H9 (cell line): ENCODE measurements around the gene WNT6. TPM values are rescaled to one million over a fixed set of nuclear protein-coding genes. Genes with fewer than 3 reads are reported as not detected.
A peak's percentile ranks its signal among the peaks of the same experiment; 100 is the strongest.

Experiments used
- DNase-seq: peaks from one replicate; pipeline ENCODE4 v3.0.0-alpha.2; 2017
- H2AFZ ChIP-seq: one replicate; pipeline ENCODE4 v1.6.1; 2013; ENCODE audit warnings: mild to moderate bottlenecking, low read length, control low read depth, moderate library complexity
- H2AK5ac ChIP-seq: 2 replicates; pipeline ENCODE4 v1.6.1; 2013; ENCODE audit warnings: low read length, control low read depth, mixed read lengths; ENCODE audit not compliant: insufficient read length
- H2BK120ac ChIP-seq: one replicate; pipeline ENCODE4 v1.6.1; 2013; ENCODE audit warnings: low read depth, mild to moderate bottlenecking, low read length, control low read depth, inconsistent platforms; ENCODE audit not compliant: poor library complexity, severe bottlenecking
- H2BK12ac ChIP-seq: 2 replicates; pipeline ENCODE4 v1.6.1; 2013; ENCODE audit warnings: low read length, control low read depth, mixed read lengths, low read depth; ENCODE audit not compliant: insufficient read length
- H2BK15ac ChIP-seq: 2 replicates; pipeline ENCODE4 v1.6.1; 2013; ENCODE audit warnings: low read depth, low read length, control low read depth
- H2BK20ac ChIP-seq: one replicate; pipeline ENCODE4 v1.6.1; 2013; ENCODE audit warnings: low read depth, mild to moderate bottlenecking, low read length, control low read depth, inconsistent platforms; ENCODE audit not compliant: poor library complexity, severe bottlenecking
- H2BK5ac ChIP-seq: 2 replicates; pipeline ENCODE4 v1.6.1; 2013; ENCODE audit warnings: low read length, control low read depth, mixed read lengths; ENCODE audit not compliant: insufficient read length
- H3K14ac ChIP-seq: 2 replicates; pipeline ENCODE4 v1.6.1; 2013; ENCODE audit warnings: low read length, control low read depth; ENCODE audit not compliant: insufficient read depth
- H3K18ac ChIP-seq: 2 replicates; pipeline ENCODE4 v1.6.1; 2013; ENCODE audit warnings: low read depth, mild to moderate bottlenecking, mixed read lengths, low read length, control low read depth; ENCODE audit not compliant: insufficient read length
- H3K23ac ChIP-seq: 2 replicates; pipeline ENCODE4 v1.6.1; 2013; ENCODE audit warnings: low read length, control low read depth, mixed read lengths, low read depth; ENCODE audit not compliant: insufficient read length
- H3K23me2 ChIP-seq: 2 replicates; pipeline ENCODE4 v1.6.1; 2013; ENCODE audit warnings: low read depth, mild to moderate bottlenecking, mixed read lengths, low read length, control low read depth; ENCODE audit not compliant: insufficient read length, poor library complexity, severe bottlenecking
- H3K27ac ChIP-seq: 2 replicates; pipeline ENCODE4 v1.5.1; 2013; ENCODE audit warnings: low read length, control low read depth, mixed read lengths, low read depth; ENCODE audit not compliant: insufficient read length
- H3K27me3 ChIP-seq: 2 replicates; pipeline ENCODE4 v1.6.1; 2013; ENCODE audit warnings: low read length, control low read depth, inconsistent platforms; ENCODE audit not compliant: insufficient read depth
- H3K4ac ChIP-seq: 2 replicates; pipeline ENCODE4 v1.6.1; 2013; ENCODE audit warnings: low read depth, mild to moderate bottlenecking, control low read depth, inconsistent platforms, low read length, moderate library complexity
- H3K4me1 ChIP-seq: 2 replicates; pipeline ENCODE4 v1.6.1; 2013; ENCODE audit warnings: low read length, control low read depth, inconsistent platforms; ENCODE audit not compliant: insufficient read depth
- H3K4me2 ChIP-seq: 2 replicates; pipeline ENCODE4 v1.6.1; 2013; ENCODE audit warnings: low read length, control low read depth, mixed read lengths; ENCODE audit not compliant: insufficient read length, insufficient read depth
- H3K56ac ChIP-seq: 2 replicates; pipeline ENCODE4 v1.6.1; 2013; ENCODE audit warnings: low read depth, mild to moderate bottlenecking, mixed read lengths, low read length, control low read depth; ENCODE audit not compliant: insufficient read length
- H3K79me1 ChIP-seq: 2 replicates; pipeline ENCODE4 v1.6.1; 2013; ENCODE audit warnings: low read depth, mild to moderate bottlenecking, moderate library complexity, low read length, control low read depth, inconsistent platforms; ENCODE audit not compliant: insufficient read depth, poor library complexity, severe bottlenecking
- H3K79me2 ChIP-seq: 2 replicates; pipeline ENCODE4 v1.6.1; 2013; ENCODE audit warnings: low read length, control low read depth, inconsistent platforms; ENCODE audit not compliant: insufficient read depth
- H3K9ac ChIP-seq: 2 replicates; pipeline ENCODE4 v1.6.1; 2013; ENCODE audit warnings: low read length, control low read depth, mixed read lengths; ENCODE audit not compliant: insufficient read length; ENCODE audit errors: extremely low read depth
- H3K9me3 ChIP-seq: one replicate; pipeline ENCODE4 v1.6.1; 2013; ENCODE audit warnings: low read depth, low read length, inconsistent platforms; ENCODE audit not compliant: control insufficient read depth
- H3T11ph ChIP-seq: one replicate; pipeline ENCODE4 v1.6.1; 2013; ENCODE audit warnings: mild to moderate bottlenecking, low read length, control low read depth, inconsistent platforms
- H4K20me1 ChIP-seq: one replicate; pipeline ENCODE4 v1.6.1; 2013; ENCODE audit not compliant: control insufficient read depth, insufficient read length, insufficient read depth
- H4K5ac ChIP-seq: 2 replicates; pipeline ENCODE4 v1.6.1; 2013; ENCODE audit warnings: low read depth, mild to moderate bottlenecking, mixed read lengths, low read length, control low read depth; ENCODE audit not compliant: insufficient read length
- H4K8ac ChIP-seq: replicated peaks from 2 replicates; pipeline ENCODE4 v1.6.1; 2013; ENCODE audit warnings: low read length, control low read depth, mixed read lengths, low read depth; ENCODE audit not compliant: insufficient read length
- H4K91ac ChIP-seq: 2 replicates; pipeline ENCODE4 v1.6.1; 2013; ENCODE audit warnings: low read depth, mild to moderate bottlenecking, moderate library complexity, mixed read lengths, low read length, control low read depth; ENCODE audit not compliant: insufficient read length
- H3K27ac Mint-ChIP-seq, 3 experiments: 2 replicates in 2 of 3; 3 replicates in 1 of 3; pipeline ENCODE4 v1.8.0; 2020 to 2021; ENCODE audit warnings: mixed read lengths in 3 of 3, mild to moderate bottlenecking in 1 of 3, moderate library complexity in 1 of 3
- H3K27me3 Mint-ChIP-seq: 2 replicates; pipeline ENCODE4 v1.8.0; 2021; ENCODE audit warnings: low read depth, mild to moderate bottlenecking, moderate library complexity, mixed read lengths
- H3K36me3 Mint-ChIP-seq, 3 experiments: 2 replicates in 2 of 3; 3 replicates in 1 of 3; pipeline ENCODE4 v1.8.0; 2020 to 2021; ENCODE audit warnings: low read depth in 3 of 3, mixed read lengths in 3 of 3; ENCODE audit not compliant: insufficient read depth in 1 of 3
- H3K4me1 Mint-ChIP-seq, 2 experiments: 2 replicates each; pipeline ENCODE4 v1.8.0; 2020; ENCODE audit warnings: mixed read lengths in 2 of 2
- H3K4me3 Mint-ChIP-seq, 2 experiments: 2 replicates in 1 of 2; 3 replicates in 1 of 2; pipeline ENCODE4 v1.8.0; 2020 to 2021; ENCODE audit warnings: mild to moderate bottlenecking in 2 of 2, mixed read lengths in 2 of 2, moderate library complexity in 1 of 2
- H3K9me3 Mint-ChIP-seq, 2 experiments: 2 replicates in 1 of 2; 3 replicates in 1 of 2; pipeline ENCODE4 v1.8.0; 2020; ENCODE audit warnings: mild to moderate bottlenecking in 2 of 2, mixed read lengths in 2 of 2, moderate library complexity in 1 of 2
- CTCF ChIP-seq: fragments of 200-600 bp; sonication (generic); conservative IDR thresholded peaks from 3 replicates; pipeline ENCODE4 v1.8.0; 2021; ENCODE audit warnings: antibody characterized with exemption, mild to moderate bottlenecking
- WGBS: extraction: QIAGEN DNeasy Blood & Tissue Kit; methylation state at CpG from one replicate; pipeline ENCODE4 v1.1.7; 2013; ENCODE audit warnings: missing lambda C conversion rate, low lambda C conversion rate, mixed read lengths; ENCODE audit not compliant: insufficient read length; ENCODE audit errors: extremely low coverage; 5-methylcytosine and 5-hydroxymethylcytosine counted together
- total RNA-seq: library from RNA; stranded (reverse); gene quantifications from 2 replicates; pipeline ENCODE4 v1.2.1, GENCODE V29; 2021

Gene WNT6
- total RNA-seq, 1 experiment from 2014 or later = not detected

GRCh38 chr2:218884519-218884918 is 24.9 kb downstream of the WNT6 start:
- no peak overlapping the region for H2BK12ac ChIP-seq
- H4K8ac ChIP-seq = no peak overlapping the region
- no peak overlapping the region for H3K4ac ChIP-seq
- Mint-ChIP-seq H3K9me3 (peaks cover 2 to 5% of the 10 kb centered on the region in 2 experiments; a peak in 4 of 5 replicates), H3K27ac (no peak overlapping the region), H3K4me1 (peaks cover 6 to 15% of the 10 kb centered on the region in 2 experiments), H3K4me3 (peak overlapping the region in 1 of 2 experiments; percentile 66; a peak in 3 of 5 replicates), H3K36me3 (no peaks in the 10 kb centered on the region; a peak in 1 of 7 replicates), H3K27me3 (peaks cover 94% of the 10 kb centered on the region)
- H3K79me2 ChIP-seq = no peaks in the 10 kb centered on the region
- no peak overlapping the region for H4K5ac ChIP-seq
- WGBS = no CpG with 5 or more reads among the region's 2 CpGs
- no peak overlapping the region for H2BK20ac ChIP-seq
- H3K27me3 ChIP-seq = peaks cover 77% of the 10 kb centered on the region
- no peak overlapping the region for H2AFZ ChIP-seq
- no peak overlapping the region for H3K4me2 ChIP-seq
- H3K79me1 ChIP-seq = no peaks in the 10 kb centered on the region
- H3K56ac ChIP-seq = no peak overlapping the region
- H2BK5ac ChIP-seq = no peak overlapping the region
- no peak overlapping the region for H3T11ph ChIP-seq
- no peak overlapping the region for H3K14ac ChIP-seq
- no peak overlapping the region for H3K9ac ChIP-seq
- H4K91ac ChIP-seq = no peak overlapping the region
- H2BK120ac ChIP-seq = no peak overlapping the region
- H2AK5ac ChIP-seq = no peak overlapping the region
- H3K9me3 ChIP-seq = no peaks in the 10 kb centered on the region
- peaks cover 2% of the 10 kb centered on the region for H4K20me1 ChIP-seq
- no peak overlapping the region for H3K18ac ChIP-seq
- no peaks in the 10 kb centered on the region for H3K23me2 ChIP-seq
- no peak overlapping the region for H2BK15ac ChIP-seq
- no peak for TF ChIP-seq CTCF
- no peak overlapping the region for H3K23ac ChIP-seq
- no peak for DNase-seq
- H3K4me1 ChIP-seq = no peaks in the 10 kb centered on the region
- no peak overlapping the region for H3K27ac ChIP-seq
